ENCODE data around the gene CCNG2. TPM values are rescaled to one million over a fixed set of nuclear protein-coding genes. Genes with fewer than 3 reads are reported as not detected.

CCNG2 gene, protein sequence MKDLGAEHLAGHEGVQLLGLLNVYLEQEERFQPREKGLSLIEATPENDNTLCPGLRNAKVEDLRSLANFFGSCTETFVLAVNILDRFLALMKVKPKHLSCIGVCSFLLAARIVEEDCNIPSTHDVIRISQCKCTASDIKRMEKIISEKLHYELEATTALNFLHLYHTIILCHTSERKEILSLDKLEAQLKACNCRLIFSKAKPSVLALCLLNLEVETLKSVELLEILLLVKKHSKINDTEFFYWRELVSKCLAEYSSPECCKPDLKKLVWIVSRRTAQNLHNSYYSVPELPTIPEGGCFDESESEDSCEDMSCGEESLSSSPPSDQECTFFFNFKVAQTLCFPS
- total RNA-seq: 10 to 100 TPM in 4 of 9 donors, 1 to 10 TPM in 5; 2.4 to 18.7 (median 9.9) TPM
- polyA plus RNA-seq: 1 to 10 TPM; 3.3 to 4.5 TPM
- long read RNA-seq, donor 1, full-length matches to known transcripts: 8 of 12 reads
- long read RNA-seq, donor 1, partial matches to known transcripts: 3 of 12 reads
- long read RNA-seq, donor 1, other reads (novel, unspliced or antisense): 1 of 12 reads
- long read RNA-seq, donor 2: 0 reads
- long read RNA-seq, donor 3, full-length matches to known transcripts: 4 of 9 reads
- long read RNA-seq, donor 3, partial matches to known transcripts: 3 of 9 reads
- long read RNA-seq, donor 3, other reads (novel, unspliced or antisense): 2 of 9 reads

DNA sequence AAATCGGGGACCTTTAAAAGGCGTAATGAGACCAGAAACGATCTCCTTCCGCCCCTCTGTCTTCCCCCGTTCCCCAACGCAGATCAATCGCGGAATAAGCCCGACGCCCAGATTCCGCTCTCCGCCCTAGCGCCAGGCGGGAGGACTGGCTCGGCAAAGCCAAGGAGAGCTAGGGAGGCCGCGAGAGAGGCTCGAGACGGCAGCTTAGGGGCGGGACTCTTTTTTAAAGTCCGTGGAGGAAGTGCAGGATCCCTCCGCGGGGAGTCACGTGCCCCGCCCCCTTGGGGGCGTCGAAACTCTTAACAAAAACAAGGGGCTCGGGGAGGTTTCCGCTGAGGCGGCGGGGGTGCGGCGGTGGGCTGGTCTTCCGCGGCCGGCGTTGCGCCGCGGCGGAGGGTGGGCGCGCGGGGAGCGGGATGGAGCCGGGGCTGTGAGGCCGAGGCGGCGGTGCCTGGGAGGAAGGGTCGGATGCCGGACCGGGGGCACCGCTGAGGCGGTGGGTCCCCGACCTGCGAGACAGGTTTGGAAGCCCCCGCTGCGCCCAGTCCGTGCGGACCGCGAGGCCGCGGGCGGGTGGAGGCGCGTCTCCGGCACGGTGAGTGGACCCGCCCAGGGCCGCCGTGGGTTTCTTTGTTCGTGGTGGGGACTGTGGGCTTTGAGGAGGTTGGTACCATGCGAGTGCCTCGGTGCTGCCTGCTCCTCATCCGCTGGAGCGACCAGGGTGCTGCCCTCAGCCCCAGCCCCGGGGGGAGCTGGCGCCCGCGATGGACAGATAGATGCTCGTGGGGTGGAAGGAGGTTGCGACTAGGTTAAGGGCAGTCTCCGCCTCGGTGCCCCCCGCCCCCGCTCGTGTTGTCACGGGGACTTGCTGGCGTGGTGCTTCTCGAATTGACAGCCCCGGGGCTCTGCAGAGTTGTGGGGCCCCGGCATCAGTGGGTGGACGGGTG, at the start of gene CCNG2:
Gene CCNG2, plus strand, starts transcription at position 296 of the 947 bp plus-strand sequence. CDS start 1,326 bp downstream, outside the sequence.
- H3K4me1 ChIP-seq: peaks cover 0 to 34% (median 5%) of the 10 kb centered on the region in 12 donors
- no peaks in the 10 kb centered on the region for H3K9me3 ChIP-seq
- peak within 1 kb of the TSS; percentile 80 to 95 (median 91) for H3K27ac ChIP-seq
- WGBS, 4 donors: 0 to 1% (median 0%) methylated on average over 40 to 94 of the region's 94 CpGs
- DNase-seq: peak; percentile 83 to 90 (median 90)
- H3K27me3 ChIP-seq: no peaks in the 10 kb centered on the region
- intact Hi-C loops (cut with DNase I): loop anchor here (1.0 to 5.0 kb wide), 6 partner anchors 60 to 210 kb away; partner anchors contain the start of genes CCNI (in 5 of the 10) and SEPTIN11 (in 1 of the 10)
- peak in 1 of 2 donors; percentile 43 for TF ChIP-seq POLR2A (IDR thresholded peaks at IDR 0.05)
- TF ChIP-seq, protein P1, sequence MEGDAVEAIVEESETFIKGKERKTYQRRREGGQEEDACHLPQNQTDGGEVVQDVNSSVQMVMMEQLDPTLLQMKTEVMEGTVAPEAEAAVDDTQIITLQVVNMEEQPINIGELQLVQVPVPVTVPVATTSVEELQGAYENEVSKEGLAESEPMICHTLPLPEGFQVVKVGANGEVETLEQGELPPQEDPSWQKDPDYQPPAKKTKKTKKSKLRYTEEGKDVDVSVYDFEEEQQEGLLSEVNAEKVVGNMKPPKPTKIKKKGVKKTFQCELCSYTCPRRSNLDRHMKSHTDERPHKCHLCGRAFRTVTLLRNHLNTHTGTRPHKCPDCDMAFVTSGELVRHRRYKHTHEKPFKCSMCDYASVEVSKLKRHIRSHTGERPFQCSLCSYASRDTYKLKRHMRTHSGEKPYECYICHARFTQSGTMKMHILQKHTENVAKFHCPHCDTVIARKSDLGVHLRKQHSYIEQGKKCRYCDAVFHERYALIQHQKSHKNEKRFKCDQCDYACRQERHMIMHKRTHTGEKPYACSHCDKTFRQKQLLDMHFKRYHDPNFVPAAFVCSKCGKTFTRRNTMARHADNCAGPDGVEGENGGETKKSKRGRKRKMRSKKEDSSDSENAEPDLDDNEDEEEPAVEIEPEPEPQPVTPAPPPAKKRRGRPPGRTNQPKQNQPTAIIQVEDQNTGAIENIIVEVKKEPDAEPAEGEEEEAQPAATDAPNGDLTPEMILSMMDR (IDR thresholded peaks at IDR 0.05): no peak
- peaks cover 0 to 35% (median 26%) of the 10 kb centered on the region in 9 donors for H3K36me3 ChIP-seq
- peak; percentile 44 to 68 (median 56) for ATAC-seq
- peak within 1 kb of the TSS; percentile 65 to 97 (median 86) for H3K4me3 ChIP-seq

DNA sequence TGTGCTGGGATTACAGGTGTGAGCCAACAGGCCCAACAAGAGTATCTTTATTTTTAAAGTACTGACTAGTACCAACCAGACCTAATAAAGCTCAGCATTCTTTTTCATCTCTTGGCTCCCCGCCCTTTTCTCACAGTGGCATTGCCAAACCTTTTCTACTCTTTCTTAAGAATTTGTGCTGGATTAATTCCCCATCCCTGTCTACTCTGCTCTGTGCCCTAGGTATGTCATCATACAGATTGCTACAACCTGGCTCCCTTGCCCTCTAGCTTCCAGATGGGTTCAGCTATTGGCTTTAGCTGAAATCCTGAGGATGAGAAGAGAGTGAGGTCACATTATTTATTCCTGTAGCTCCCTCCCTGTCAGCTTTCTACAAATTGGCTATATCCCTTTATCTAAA, 46.3 kb upstream of the CCNG2 start:
- Histone ChIP-seq H3K9me3 (no peaks in the 10 kb centered on the region), H3K36me3 (no peaks in the 10 kb centered on the region), H3K27me3 (no peaks in the 10 kb centered on the region), H3K4me3 (no peak overlapping the region), H3K27ac (no peak overlapping the region), H3K4me1 (peaks cover 0 to under 1% (median 0%) of the 10 kb centered on the region in 12 donors)
- WGBS, 4 donors: 94 to 97% (median 97%) methylated on average over 1 of the region's 1 CpG
- TF ChIP-seq, protein P1 (IDR thresholded peaks at IDR 0.05): no peak
- no peak for TF ChIP-seq POLR2A (IDR thresholded peaks at IDR 0.05)
- ATAC-seq: no peak
- DNase-seq: no peak
- intact Hi-C loops (cut with DNase I): no loop called here

DNA sequence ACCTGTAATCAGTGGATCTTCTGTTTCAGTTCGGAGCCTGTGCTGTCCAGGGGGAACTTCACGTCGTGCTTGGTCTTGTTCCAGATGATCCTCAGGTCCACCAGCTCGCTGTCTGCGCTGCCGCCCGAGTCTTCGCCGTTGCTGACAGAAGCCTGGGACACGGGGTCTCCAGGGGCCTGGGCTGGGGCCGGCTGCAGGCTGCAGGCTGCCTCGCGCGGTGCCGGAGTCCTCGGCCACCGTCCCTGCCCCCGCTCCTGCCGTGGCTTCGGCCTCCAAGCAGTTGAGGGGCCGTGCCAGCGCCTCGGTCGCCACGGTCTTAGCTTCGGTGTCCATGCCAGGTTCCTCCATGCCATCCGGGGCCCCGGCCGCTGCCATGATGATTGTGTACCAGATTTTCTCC, 43.9 kb upstream of the CCNG2 start:
- no peaks in the 10 kb centered on the region for H3K4me1 ChIP-seq
- DNase-seq (no peak), ATAC-seq (no peak)
- WGBS, 4 donors: 93 to 95% (median 94%) methylated on average over 28 to 29 of the region's 29 CpGs
- H3K36me3 ChIP-seq: no peaks in the 10 kb centered on the region
- intact Hi-C loops (cut with DNase I): no loop called here
- H3K4me3 ChIP-seq: no peak overlapping the region
- no peaks in the 10 kb centered on the region for H3K9me3 ChIP-seq
- no peaks in the 10 kb centered on the region for H3K27me3 ChIP-seq
- TF ChIP-seq, protein P1 (IDR thresholded peaks at IDR 0.05): no peak
- TF ChIP-seq POLR2A (IDR thresholded peaks at IDR 0.05): no peak
- H3K27ac ChIP-seq: no peak overlapping the region
